ENCODE data around the gene HMX2.

GRCh38 chr10:123183724-123184123 lies 35.8 kb downstream of the HMX2 start:
- no peak for TF ChIP-seq POLR2A (IDR thresholded peaks at IDR 0.05)
- TF ChIP-seq CTCF (IDR thresholded peaks at IDR 0.05) = no peak
- TF ChIP-seq POLR2AphosphoS5 (IDR thresholded peaks at IDR 0.05) = no peak
